Measurements from ENCODE around the gene METAP1. TPM values are rescaled to one million over a fixed set of nuclear protein-coding genes. Genes with fewer than 3 reads are reported as not detected.
"Not testable (repeated sequence)": the region's sequence is repeated elsewhere in the genome, so short reads cannot be mapped to it uniquely, and the experiment has no call there.

METAP1 gene
- total and polyA plus RNA-seq, 2 donors (not counting 1 experiment from before 2014, with no cell fraction given), result 38.5 to 76.4 TPM

DNA sequence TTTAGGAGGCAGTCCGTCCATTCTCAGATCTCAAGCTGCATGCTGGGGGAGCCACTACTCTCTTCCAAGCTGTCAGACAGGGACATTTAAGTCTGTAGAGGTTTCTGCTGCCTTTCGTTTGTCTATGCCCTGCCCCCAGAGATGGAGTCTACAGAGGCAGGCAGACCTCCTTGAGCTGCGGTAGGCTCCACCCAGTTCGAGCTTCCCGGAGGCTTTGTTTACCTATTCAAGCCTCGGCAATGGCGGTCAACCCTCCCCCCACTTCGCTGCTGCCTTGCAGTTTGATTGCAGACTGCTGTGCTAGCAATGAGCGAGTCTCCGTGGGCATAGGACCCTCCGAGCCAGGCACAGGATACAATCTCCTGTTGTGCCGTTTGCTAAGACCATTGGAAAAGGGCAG lies 103.8 kb downstream of the METAP1 start:
- Histone ChIP-seq H3K9ac (ENCODE audit: insufficient read depth, low read length) (no peak overlapping the region), H4K20me1 (ENCODE audit: control insufficient read depth, extremely low read depth, insufficient read depth, low read length) (no peaks in the 10 kb centered on the region), H3K4me1 (ENCODE audit: control insufficient read depth, extremely low read depth, insufficient read depth, low read length) (no peaks in the 10 kb centered on the region), H3K79me2 (ENCODE audit: control insufficient read depth, insufficient read depth, low read length) (no peaks in the 10 kb centered on the region), H3K9me3 (ENCODE audit: control insufficient read depth, insufficient read depth, low read depth, low read length) (no peaks in the 10 kb centered on the region), H3K36me3 (ENCODE audit: control insufficient read depth, insufficient read depth, low read length) (no peaks in the 10 kb centered on the region), H3K27ac (ENCODE audit: insufficient read depth, low read length) (no peak overlapping the region), H3K4me3 (replicated peaks in 1 of 4; ENCODE audit: control extremely low read depth in 1 of 4, insufficient read depth in 1 of 4, low read depth in 3 of 4, low read length in 4 of 4) (no peak overlapping the region), H3K27me3 (ENCODE audit: control insufficient read depth, insufficient read depth, low read length) (no peaks in the 10 kb centered on the region), H2AFZ (ENCODE audit: low read length) (no peak overlapping the region), H3K4me2 (ENCODE audit: extremely low read depth, insufficient read depth, low read length) (no peak overlapping the region)
- TF ChIP-seq EZH2 (IDR thresholded peaks at IDR 0.05; ENCODE audit: low read length, missing control alignments) (no peak), CTCF (conservative IDR thresholded peaks at IDR 0.05 in 1 of 2, IDR thresholded peaks at IDR 0.05 in 1 of 2; ENCODE audit: low read depth in 1 of 2, low read length in 2 of 2) (no peak)
- no peak for DNase-seq (ENCODE audit: low read depth in 2 of 2)

GRCh38 chr4:99099814-99100213 lies 104.3 kb downstream of the METAP1 start:
- H3K9ac ChIP-seq (ENCODE audit: insufficient read depth, low read length); H3K79me2 ChIP-seq (ENCODE audit: control insufficient read depth, insufficient read depth, low read length); H4K20me1 ChIP-seq (ENCODE audit: control insufficient read depth, extremely low read depth, insufficient read depth, low read length); H2AFZ ChIP-seq (ENCODE audit: low read length); H3K4me2 ChIP-seq (ENCODE audit: extremely low read depth, insufficient read depth, low read length); H3K9me3 ChIP-seq (ENCODE audit: control insufficient read depth, insufficient read depth, low read depth, low read length); H3K4me1 ChIP-seq (ENCODE audit: control insufficient read depth, extremely low read depth, insufficient read depth, low read length); H3K4me3 ChIP-seq (replicated peaks in 1 of 4; ENCODE audit: control extremely low read depth in 1 of 4, insufficient read depth in 1 of 4, low read depth in 3 of 4, low read length in 4 of 4); H3K27me3 ChIP-seq (ENCODE audit: control insufficient read depth, insufficient read depth, low read length); DNase-seq (ENCODE audit: low read depth in 2 of 2); H3K27ac ChIP-seq (ENCODE audit: insufficient read depth, low read length); H3K36me3 ChIP-seq (ENCODE audit: control insufficient read depth, insufficient read depth, low read length): not testable (repeated sequence)

DNA sequence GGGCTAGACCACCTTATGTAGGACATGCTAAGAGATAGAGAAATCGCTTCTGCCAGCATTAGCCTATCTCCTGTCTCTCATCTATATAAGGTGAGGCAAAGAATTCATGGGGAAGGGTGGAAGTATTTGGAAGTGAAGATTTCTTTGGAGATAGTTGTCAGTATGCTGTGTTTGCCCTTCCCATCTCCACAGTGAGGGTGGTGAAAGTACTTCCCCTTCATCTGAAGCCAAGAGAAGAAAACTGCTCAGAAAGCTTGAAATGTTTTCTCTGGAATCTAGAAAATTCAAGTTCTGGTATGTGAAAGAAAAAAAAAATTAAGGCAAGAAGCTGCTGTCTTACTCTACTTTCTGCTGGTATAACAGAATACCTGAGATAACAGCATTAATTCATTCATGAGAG lies 105.4 kb downstream of the METAP1 start:
- peak in 1 of 2 donors; percentile 27 for DNase-seq (ENCODE audit: low read depth in 2 of 2)
- H4K20me1 ChIP-seq (ENCODE audit: control insufficient read depth, extremely low read depth, insufficient read depth, low read length), result no peaks in the 10 kb centered on the region
- no peak overlapping the region for H3K27ac ChIP-seq (ENCODE audit: insufficient read depth, low read length)
- H3K4me1 ChIP-seq (ENCODE audit: control insufficient read depth, extremely low read depth, insufficient read depth, low read length), result no peaks in the 10 kb centered on the region
- no peaks in the 10 kb centered on the region for H3K9me3 ChIP-seq (ENCODE audit: control insufficient read depth, insufficient read depth, low read depth, low read length)
- no peaks in the 10 kb centered on the region for H3K27me3 ChIP-seq (ENCODE audit: control insufficient read depth, insufficient read depth, low read length)
- H3K9ac ChIP-seq (ENCODE audit: insufficient read depth, low read length), result no peak overlapping the region
- TF ChIP-seq EZH2 (IDR thresholded peaks at IDR 0.05; ENCODE audit: low read length, missing control alignments) (no peak), CTCF (conservative IDR thresholded peaks at IDR 0.05 in 1 of 2, IDR thresholded peaks at IDR 0.05 in 1 of 2; ENCODE audit: low read depth in 1 of 2, low read length in 2 of 2) (no peak)
- no peaks in the 10 kb centered on the region for H3K79me2 ChIP-seq (ENCODE audit: control insufficient read depth, insufficient read depth, low read length)
- H2AFZ ChIP-seq (ENCODE audit: low read length), result no peak overlapping the region
- H3K4me3 ChIP-seq (replicated peaks in 1 of 4; ENCODE audit: control extremely low read depth in 1 of 4, insufficient read depth in 1 of 4, low read depth in 3 of 4, low read length in 4 of 4), result no peak overlapping the region
- no peaks in the 10 kb centered on the region for H3K36me3 ChIP-seq (ENCODE audit: control insufficient read depth, insufficient read depth, low read length)
- no peak overlapping the region for H3K4me2 ChIP-seq (ENCODE audit: extremely low read depth, insufficient read depth, low read length)
